Omental fat pad (tissue), 4 donors: ENCODE data around the gene ZBTB44. TPM values are rescaled to one million over a fixed set of nuclear protein-coding genes. Genes with fewer than 3 reads are reported as not detected.
"Not testable (repeated sequence)": the region's sequence is repeated elsewhere in the genome, so short reads cannot be mapped to it uniquely, and the experiment has no call there.

Experiments used
- ATAC-seq: fragments of 150-250 bp; one replicate; pipeline ENCODE4 v1.9.1; 2016; ENCODE audit warnings: mild to moderate bottlenecking, moderate library complexity; ENCODE audit not compliant: low FRiP score
- DNase-seq: peaks from one replicate; pipeline ENCODE4 v3.0.0-alpha.2; 2019; ENCODE audit warnings: low spot score
- CTCF ChIP-seq, 3 donors: fragments of 450-650 bp; IDR thresholded peaks; one replicate each; pipeline ENCODE4 v1.5.1; 2016 to 2017; ENCODE audit warnings: antibody characterized with exemption in 3 of 3, mild to moderate bottlenecking in 3 of 3, moderate library complexity in 2 of 3
- total RNA-seq, 4 donors: library from RNA; depleted of rRNA; stranded (reverse); fragments of >200 nt; gene quantifications; one replicate each; pipeline ENCODE4 v1.1.0, GENCODE V29; 2016

Gene ZBTB44
- total RNA-seq, 4 donors from 2014 or later: 37.0 to 81.0 (median 46.6) TPM

- no peak for TF ChIP-seq CTCF (IDR thresholded peaks at IDR 0.05)
- no peak for DNase-seq
Observed at GRCh38 chr11:130237282-130238006, 77.3 kb downstream of the ZBTB44 start.

GRCh38 chr11:130234315-130234714 is 80.4 kb downstream of the ZBTB44 start:
- no peak for TF ChIP-seq CTCF (IDR thresholded peaks at IDR 0.05)
- ATAC-seq (no peak), DNase-seq (no peak)

More at GRCh38 chr11:130237282-130238006, 77.3 kb downstream of the ZBTB44 start:
- no peak for ATAC-seq

- ATAC-seq, DNase-seq: not testable (repeated sequence)
Observed at GRCh38 chr11:130233888-130234287, 80.8 kb downstream of the ZBTB44 start.

GRCh38 chr11:130233486-130233885 is 81.2 kb downstream of the ZBTB44 start:
- DNase-seq, ATAC-seq: not testable (repeated sequence)

GRCh38 chr11:130227373-130227772 is 87.3 kb downstream of the ZBTB44 start:
- no peak for DNase-seq
- no peak for ATAC-seq

GRCh38 chr11:130223291-130223971 is 91.3 kb downstream of the ZBTB44 start:
- no peak for DNase-seq
- TF ChIP-seq CTCF (IDR thresholded peaks at IDR 0.05): no peak
- peak; percentile 90 for ATAC-seq

More at GRCh38 chr11:130227373-130227772, 87.3 kb downstream of the ZBTB44 start:
- TF ChIP-seq CTCF (IDR thresholded peaks at IDR 0.05): no peak

- no peak for DNase-seq
- ATAC-seq: no peak
- TF ChIP-seq CTCF (IDR thresholded peaks at IDR 0.05): no peak
Observed at GRCh38 chr11:130220311-130221035, 94.2 kb downstream of the ZBTB44 start.
